Endothelial cell of umbilical vein (primary cell): ENCODE measurements around the gene GTF2A2. TPM values are rescaled to one million over a fixed set of nuclear protein-coding genes. Genes with fewer than 3 reads are reported as not detected.

Source experiments
- BruUV-seq: library from RNA; stranded (reverse); fragments of 400-500 nt; replicated peaks from 2 replicates; lab custom pipeline; 2021; lab: Mats Ljungman, UMichigan
- CTCF ChIA-PET: fragments of 300-600, 350-600 bp; sonication (Branson Sonifier 250); formaldehyde crosslinking; loops from one replicate; lab custom pipeline; 2021; ENCODE audit warnings: antibody characterized with exemption, inconsistent platforms; lab: Charles Lee
- POLR2A ChIA-PET: fragments of 300-600, 350-600 bp; sonication (Branson Sonifier 250); formaldehyde crosslinking; loops from one replicate; lab custom pipeline; 2021; ENCODE audit warnings: antibody characterized with exemption, inconsistent platforms; lab: Charles Lee
- DNase-seq: peaks from one replicate; pipeline ENCODE4 v3.0.0-alpha.2; 2011; ENCODE audit warnings: low read depth, low spot score
- FAIRE-seq: peaks from 2 replicates; lab custom pipeline; 2011; peaks lifted over from hg19 to GRCh38; lab: Jason Lieb, UNC
- H2AFZ ChIP-seq: 2 replicates; pipeline ENCODE4 v1.6.0; 2012; ENCODE audit warnings: low read depth, low read length, control low read depth, inconsistent platforms
- H3K27ac ChIP-seq: 2 replicates; pipeline ENCODE4 v1.5.1; 2011; ENCODE audit warnings: low read depth, mild to moderate bottlenecking, control low read depth, low read length, moderate library complexity; ENCODE audit not compliant: insufficient read depth
- H3K27me3 ChIP-seq, 2 experiments: 2 replicates each; pipeline versions ENCODE4 v1.6.0 to v1.6.1; 2011; ENCODE audit warnings: low read length in 2 of 2, mixed read lengths in 1 of 2; ENCODE audit not compliant: control insufficient read depth in 2 of 2, insufficient read depth in 2 of 2
- H3K36me3 ChIP-seq, 2 experiments: 2 replicates in 1 of 2; 3 replicates in 1 of 2; pipeline ENCODE4 v1.5.1; 2011; ENCODE audit warnings: low read length in 2 of 2, mild to moderate bottlenecking in 1 of 2, moderate library complexity in 1 of 2; ENCODE audit not compliant: control insufficient read depth in 2 of 2, insufficient read depth in 2 of 2; ENCODE audit errors: extremely low read depth in 1 of 2
- H3K4me1 ChIP-seq: 3 replicates; pipeline ENCODE4 v1.5.1; 2011; ENCODE audit warnings: mild to moderate bottlenecking, low read length; ENCODE audit not compliant: control insufficient read depth, insufficient read depth; ENCODE audit errors: extremely low read depth
- H3K4me2 ChIP-seq: 2 replicates; pipeline ENCODE4 v1.6.1; 2011; ENCODE audit warnings: low read length, control low read depth, mixed read lengths; ENCODE audit not compliant: insufficient read depth
- H3K4me3 ChIP-seq, 3 experiments: fragments of 200-600 bp in 1 of 3; sonication (generic), shearing (Covaris generic) in 1 of 3; replicated peaks in 1 of 3; 2 replicates each; pipeline ENCODE4 v1.5.1; 2011 to 2016; ENCODE audit warnings: control low read depth in 3 of 3, low read length in 3 of 3, mild to moderate bottlenecking in 2 of 3, inconsistent platforms in 1 of 3, low read depth in 1 of 3, moderate library complexity in 1 of 3; ENCODE audit not compliant: insufficient read depth in 1 of 3
- H3K79me2 ChIP-seq: 2 replicates; pipeline ENCODE4 v1.6.0; 2012; ENCODE audit warnings: low read length, inconsistent platforms; ENCODE audit not compliant: control insufficient read depth, insufficient read depth
- H3K9ac ChIP-seq: replicated peaks from 2 replicates; pipeline ENCODE3; 2011; ENCODE audit warnings: low read length, control low read depth; ENCODE audit not compliant: insufficient read depth; ENCODE audit errors: extremely low read depth
- H3K9me1 ChIP-seq: replicated peaks from 3 replicates; pipeline ENCODE4 v1.6.0; 2011; ENCODE audit warnings: mild to moderate bottlenecking, low read length; ENCODE audit not compliant: control insufficient read depth, insufficient read depth; ENCODE audit errors: extremely low read depth
- H3K9me3 ChIP-seq: replicated peaks from 2 replicates; pipeline ENCODE4 v1.5.1; 2012; ENCODE audit warnings: low read length, inconsistent platforms; ENCODE audit not compliant: control insufficient read depth, insufficient read depth
- H4K20me1 ChIP-seq: replicated peaks from 2 replicates; pipeline ENCODE3; 2011; ENCODE audit warnings: mild to moderate bottlenecking, low read length; ENCODE audit not compliant: control insufficient read depth, insufficient read depth; ENCODE audit errors: extremely low read depth
- EZH2 ChIP-seq: IDR thresholded peaks from 2 replicates; pipeline ENCODE4 v1.6.1; 2012; ENCODE audit warnings: borderline replicate concordance, low read depth, mild to moderate bottlenecking, moderate library complexity, low read length, inconsistent platforms; ENCODE audit not compliant: severe bottlenecking
- FOS ChIP-seq: IDR thresholded peaks from 2 replicates; pipeline ENCODE4 v1.6.1; 2011; ENCODE audit warnings: mild to moderate bottlenecking, low read length, moderate library complexity, borderline replicate concordance; ENCODE audit not compliant: insufficient read depth
- GATA2 ChIP-seq: IDR thresholded peaks from 2 replicates; pipeline ENCODE4 v1.7.0; 2011; ENCODE audit warnings: low read depth, mild to moderate bottlenecking, moderate library complexity, mixed read lengths, low read length; ENCODE audit not compliant: insufficient read length, insufficient read depth
- JUN ChIP-seq: IDR thresholded peaks from 2 replicates; pipeline ENCODE4 v1.6.1; 2011; ENCODE audit warnings: borderline replicate concordance, low read depth; ENCODE audit not compliant: insufficient read length, insufficient read depth
- POLR2A ChIP-seq: IDR thresholded peaks from 2 replicates; pipeline ENCODE4 v1.6.1; 2012; ENCODE audit warnings: low read depth, mild to moderate bottlenecking, control low read depth, low read length
- POLR2AphosphoS5 ChIP-seq: IDR thresholded peaks from 2 replicates; pipeline ENCODE4 v1.6.1; 2012; ENCODE audit warnings: low read depth, mild to moderate bottlenecking, control low read depth, low read length, moderate library complexity; ENCODE audit not compliant: insufficient read depth
- dilution Hi-C: fragments of 300-500 bp; cut with MboI; formaldehyde crosslinking; loops from one replicate; pipeline ENCODE4 v1.15.0; 2019; ENCODE audit warnings: low sequenced_read_pairs; ENCODE audit not compliant: extremely low pct_ligation_motif_present
- intact Hi-C: fragments of 100-400 bp; cut with micrococcal nuclease; formaldehyde crosslinking; loops from one replicate; pipeline ENCODE4 v1.10.0; 2022
- polyA plus RNA-seq, 4 experiments: library from polyadenylated mRNA; depleted of rRNA in 3 of 4; stranded (reverse) in 3 of 4; unstranded in 1 of 4; fragments of >200 nt; gene quantifications; 2 replicates each; pipeline versions ENCODE4 v1.2.1 to v1.2.3, GENCODE V29; 2011 to 2012; ENCODE audit warnings: missing spikeins in 1 of 4
- total RNA-seq: library from RNA; stranded (reverse); gene quantifications from 2 replicates; pipeline ENCODE4 v1.2.3, GENCODE V29; 2021
- TF ChIP-seq, protein P1 (sequence below), 2 donors: IDR thresholded peaks; 1 replicate in 1 of 2; 2 replicates in 1 of 2; pipeline ENCODE4 v1.5.1; 2011; ENCODE audit warnings: low read length in 2 of 2, mild to moderate bottlenecking in 2 of 2, moderate library complexity in 2 of 2, control low read depth in 1 of 2, inconsistent platforms in 1 of 2, low read depth in 1 of 2; ENCODE audit not compliant: insufficient read depth in 1 of 2; ENCODE audit errors: extremely low read depth in 1 of 2

The GTF2A2 gene
- total and polyA plus RNA-seq, 2 donors (not counting 3 experiments of a cell fraction or from before 2014, with no cell fraction given): 67.9 to 128 TPM

DNA sequence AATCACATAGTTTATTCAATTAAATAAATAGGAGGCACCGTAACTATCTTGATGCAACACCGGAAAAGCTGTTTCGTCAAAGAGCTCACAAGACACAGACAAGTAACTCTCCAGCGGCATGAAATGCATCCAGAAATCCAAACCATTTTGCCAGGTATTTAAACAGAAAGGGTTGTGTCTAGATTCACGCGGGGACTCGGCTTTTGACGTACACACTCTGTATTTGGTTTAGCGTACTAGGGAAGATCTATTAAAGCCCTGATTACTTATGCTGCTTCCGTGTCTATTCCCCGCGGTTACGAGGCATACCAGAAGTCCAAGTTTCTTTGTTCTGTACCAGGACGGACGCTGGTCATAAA is 31.1 kb upstream of the GTF2A2 start:
- Histone ChIP-seq H3K79me2 (peaks cover 54% of the 10 kb centered on the region), H3K4me3 (peak overlapping the region; percentile 66 to 100 (median 100)), H3K4me1 (peaks cover 48% of the 10 kb centered on the region), H3K9ac (peak overlapping the region; percentile 100), H2AFZ (no peak overlapping the region), H3K36me3 (no peaks in the 10 kb centered on the region), H3K27me3 (no peaks in the 10 kb centered on the region), H3K9me3 (no peaks in the 10 kb centered on the region), H3K27ac (peak overlapping the region; percentile 100), H3K9me1 (no peaks in the 10 kb centered on the region), H4K20me1 (no peaks in the 10 kb centered on the region), H3K4me2 (peak overlapping the region; percentile 97)
- BruUV-seq: TSS peak; percentile 35
- ChIA-PET POLR2A (interaction anchor here (1.6 kb wide), 1 partner anchor 31 kb away, joined by 4 read pairs; the partner anchor contains the start of gene GTF2A2), CTCF (interaction anchor here (1.2 kb wide), 1 partner anchor 832 kb away, joined by 3 read pairs; no protein-coding TSS in a partner anchor)
- no peak for TF ChIP-seq POLR2A
- no peak for TF ChIP-seq GATA2
- no peak for TF ChIP-seq EZH2
- TF ChIP-seq POLR2AphosphoS5: no peak
- TF ChIP-seq FOS: no peak
- TF ChIP-seq, protein P1, sequence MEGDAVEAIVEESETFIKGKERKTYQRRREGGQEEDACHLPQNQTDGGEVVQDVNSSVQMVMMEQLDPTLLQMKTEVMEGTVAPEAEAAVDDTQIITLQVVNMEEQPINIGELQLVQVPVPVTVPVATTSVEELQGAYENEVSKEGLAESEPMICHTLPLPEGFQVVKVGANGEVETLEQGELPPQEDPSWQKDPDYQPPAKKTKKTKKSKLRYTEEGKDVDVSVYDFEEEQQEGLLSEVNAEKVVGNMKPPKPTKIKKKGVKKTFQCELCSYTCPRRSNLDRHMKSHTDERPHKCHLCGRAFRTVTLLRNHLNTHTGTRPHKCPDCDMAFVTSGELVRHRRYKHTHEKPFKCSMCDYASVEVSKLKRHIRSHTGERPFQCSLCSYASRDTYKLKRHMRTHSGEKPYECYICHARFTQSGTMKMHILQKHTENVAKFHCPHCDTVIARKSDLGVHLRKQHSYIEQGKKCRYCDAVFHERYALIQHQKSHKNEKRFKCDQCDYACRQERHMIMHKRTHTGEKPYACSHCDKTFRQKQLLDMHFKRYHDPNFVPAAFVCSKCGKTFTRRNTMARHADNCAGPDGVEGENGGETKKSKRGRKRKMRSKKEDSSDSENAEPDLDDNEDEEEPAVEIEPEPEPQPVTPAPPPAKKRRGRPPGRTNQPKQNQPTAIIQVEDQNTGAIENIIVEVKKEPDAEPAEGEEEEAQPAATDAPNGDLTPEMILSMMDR (IDR thresholded peaks at IDR 0.05; ENCODE audit: extremely low read depth in 1 of 2, insufficient read depth in 1 of 2, low read depth in 1 of 2, low read length in 2 of 2): no peak
- TF ChIP-seq JUN: no peak
- FAIRE-seq: peak; percentile 72
- intact Hi-C loops: loop anchor here (2.0 to 5.0 kb wide), 3 partner anchors 682 to 789 kb away; partner anchors contain the start of genes ANXA2 and ICE2
- dilution Hi-C loops: no loop called here
- DNase-seq: peak; percentile 79
